ENCODE results near the gene TNMD. TPM values are rescaled to one million over a fixed set of nuclear protein-coding genes. Genes with fewer than 3 reads are reported as not detected.

The TNMD gene
- total RNA-seq, 1 experiment from 2014 or later = not detected

- no TSS peak for BruUV-seq (replicated peaks)
- ChIA-PET POLR2A (ENCODE audit: unreplicated experiment) (no interaction called here), CTCF (no interaction called here)
- ATAC-seq (no peak), DNase-seq (no peak)
- Histone ChIP-seq H3K4me3 (ENCODE audit: low read length) (no peak overlapping the region), H3K4me1 (ENCODE audit: insufficient read depth, low read length) (0 out of 2 replicates have a peak, but pooled peaks cover 4% of the 10 kb centered on the region), H3K36me3 (ENCODE audit: low read depth, low read length) (no peaks in the 10 kb centered on the region), H3K79me2 (ENCODE audit: low read length) (no peaks in the 10 kb centered on the region), H3K27ac (ENCODE audit: low read length) (no peak overlapping the region), H4K20me1 (ENCODE audit: low read length) (no peaks in the 10 kb centered on the region), H3K9me3 (ENCODE audit: low read length) (no peaks in the 10 kb centered on the region), H3K9ac (ENCODE audit: low read length) (no peak overlapping the region), H3K9me2 (replicated peaks; ENCODE audit: low read length) (no peaks in the 10 kb centered on the region), H2AFZ (ENCODE audit: low read length) (no peak overlapping the region), H3F3A (ENCODE audit: low read length, unreplicated experiment) (no peaks in the 10 kb centered on the region), H3K4me2 (ENCODE audit: low read length) (no peak overlapping the region), H3K27me3 (ENCODE audit: low read length) (no peaks in the 10 kb centered on the region)
- TF ChIP-seq EZH2phosphoT487 (IDR thresholded peaks at IDR 0.05; ENCODE audit: borderline replicate concordance, low read length) (no peak), EZH2 (IDR thresholded peaks at IDR 0.05; ENCODE audit: low read length, unreplicated experiment) (no peak), CTCF (conservative IDR thresholded peaks at IDR 0.05; ENCODE audit: low read depth, low read length) (no peak)
- intact Hi-C loops (cut with micrococcal nuclease) = no loop called here
These were observed 38.3 kb downstream of the TNMD start for GRCh38 chrX:100623001-100623400.

GRCh38 chrX:100625985-100626491 is 41.3 kb downstream of the TNMD start:
- Histone ChIP-seq H3K27me3 (ENCODE audit: low read length) (no peaks in the 10 kb centered on the region), H3K4me3 (ENCODE audit: low read length) (no peak overlapping the region), H3K9me3 (ENCODE audit: low read length) (no peaks in the 10 kb centered on the region), H3K9me2 (replicated peaks; ENCODE audit: low read length) (no peaks in the 10 kb centered on the region), H3K4me1 (ENCODE audit: insufficient read depth, low read length) (0 out of 2 replicates have a peak, but pooled peaks cover 4% of the 10 kb centered on the region), H3F3A (ENCODE audit: low read length, unreplicated experiment) (no peaks in the 10 kb centered on the region), H3K27ac (ENCODE audit: low read length) (no peak overlapping the region), H3K79me2 (ENCODE audit: low read length) (no peaks in the 10 kb centered on the region), H4K20me1 (ENCODE audit: low read length) (no peaks in the 10 kb centered on the region), H3K4me2 (ENCODE audit: low read length) (no peak overlapping the region), H2AFZ (ENCODE audit: low read length) (no peak overlapping the region), H3K36me3 (ENCODE audit: low read depth, low read length) (no peaks in the 10 kb centered on the region), H3K9ac (ENCODE audit: low read length) (no peak overlapping the region)
- no TSS peak for BruUV-seq (replicated peaks)
- ATAC-seq (no peak), DNase-seq (no peak)
- no peak for TF ChIP-seq EZH2phosphoT487 (IDR thresholded peaks at IDR 0.05; ENCODE audit: borderline replicate concordance, low read length)
- TF ChIP-seq EZH2 (IDR thresholded peaks at IDR 0.05; ENCODE audit: low read length, unreplicated experiment) = no peak
- TF ChIP-seq CTCF (conservative IDR thresholded peaks at IDR 0.05; ENCODE audit: low read depth, low read length) = no peak
- CTCF ChIA-PET = no interaction called here
- POLR2A ChIA-PET (ENCODE audit: unreplicated experiment) = no interaction called here
- intact Hi-C loops (cut with micrococcal nuclease) = no loop called here

GRCh38 chrX:100635040-100635439 is 50.3 kb downstream of the TNMD start:
- CTCF ChIA-PET = no interaction called here
- Histone ChIP-seq H4K20me1 (ENCODE audit: low read length) (no peaks in the 10 kb centered on the region), H3K27ac (ENCODE audit: low read length) (no peak overlapping the region), H2AFZ (ENCODE audit: low read length) (no peak overlapping the region), H3K4me1 (ENCODE audit: insufficient read depth, low read length) (peaks cover 12% of the 10 kb centered on the region), H3K9me3 (ENCODE audit: low read length) (no peaks in the 10 kb centered on the region), H3K79me2 (ENCODE audit: low read length) (peaks cover 18% of the 10 kb centered on the region), H3K9me2 (replicated peaks; ENCODE audit: low read length) (no peaks in the 10 kb centered on the region), H3K36me3 (ENCODE audit: low read depth, low read length) (0 out of 2 replicates have a peak, but pooled peaks cover 4% of the 10 kb centered on the region), H3F3A (ENCODE audit: low read length, unreplicated experiment) (no peaks in the 10 kb centered on the region), H3K4me3 (ENCODE audit: low read length) (peak overlapping the region; percentile 84), H3K4me2 (ENCODE audit: low read length) (peak overlapping the region; percentile 91), H3K9ac (ENCODE audit: low read length) (no peak overlapping the region), H3K27me3 (ENCODE audit: low read length) (no peaks in the 10 kb centered on the region)
- intact Hi-C loops (cut with micrococcal nuclease) = no loop called here
- no TSS peak for BruUV-seq (replicated peaks)
- no peak for ATAC-seq
- no peak for TF ChIP-seq CTCF (conservative IDR thresholded peaks at IDR 0.05; ENCODE audit: low read depth, low read length)
- TF ChIP-seq EZH2 (IDR thresholded peaks at IDR 0.05; ENCODE audit: low read length, unreplicated experiment) = no peak
- TF ChIP-seq EZH2phosphoT487 (IDR thresholded peaks at IDR 0.05; ENCODE audit: borderline replicate concordance, low read length) = no peak
- POLR2A ChIA-PET (ENCODE audit: unreplicated experiment) = no interaction called here
- no peak for DNase-seq

Measured in PC-3 (cell line).